Brain microvascular endothelial cell (primary cell): ENCODE measurements around the gene TMEM167B.

Source experiments
- DNase-seq: peaks from one replicate; pipeline ENCODE4 v3.0.0-alpha.2; 2020
- H3K27ac ChIP-seq: fragments of 250-450 bp; sonication (Bioruptor Pico); 2 replicates; pipeline ENCODE4 v1.5.1; 2020; ENCODE audit warnings: mild to moderate bottlenecking, moderate library complexity
- H3K27me3 ChIP-seq: fragments of 250-450 bp; sonication (Bioruptor Pico); replicated peaks from 2 replicates; pipeline ENCODE4 v1.5.1; 2020; ENCODE audit warnings: mild to moderate bottlenecking
- H3K36me3 ChIP-seq: fragments of 250-450 bp; sonication (Bioruptor Pico); replicated peaks from 2 replicates; pipeline ENCODE4 v1.5.1; 2020; ENCODE audit warnings: mild to moderate bottlenecking
- H3K4me3 ChIP-seq: 2 replicates; pipeline ENCODE4 v1.5.1; 2011; ENCODE audit warnings: low read depth, mild to moderate bottlenecking, control low read depth, low read length, moderate library complexity
- in situ Hi-C: cut with HindIII; loops from 2 replicates; pipeline ENCODE4 v1.10.0; 2017; ENCODE audit warnings: low sequenced_read_pairs, low pct_ligation_motif_present
- TF ChIP-seq, protein P1 (sequence below): IDR thresholded peaks from 2 replicates; pipeline ENCODE4 v1.5.1; 2011; ENCODE audit warnings: low read depth, mild to moderate bottlenecking, moderate library complexity, low read length, control low read depth, inconsistent platforms; ENCODE audit errors: missing control alignments

TMEM167B gene

DNA sequence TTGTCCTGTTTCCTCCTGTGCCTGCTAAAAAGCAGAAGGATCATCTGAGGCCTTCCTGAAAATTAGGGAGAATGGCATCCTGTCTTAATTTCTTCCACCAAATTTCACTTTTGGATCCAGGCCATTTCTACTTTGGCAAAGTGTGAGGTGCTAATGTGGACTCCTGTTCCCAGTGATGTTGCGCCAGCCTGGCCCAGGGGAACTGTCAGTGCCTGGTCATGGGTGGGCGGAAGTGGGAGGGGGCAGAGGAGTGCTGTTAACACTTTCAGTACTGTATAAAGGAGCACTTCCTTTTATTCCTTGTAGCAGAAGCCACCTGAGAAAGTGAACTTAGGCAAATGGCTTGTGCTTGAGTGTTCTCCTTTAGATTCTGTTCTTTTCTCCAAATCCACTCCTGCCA, 43.3 kb downstream of the TMEM167B start:
- TF ChIP-seq, protein P1, sequence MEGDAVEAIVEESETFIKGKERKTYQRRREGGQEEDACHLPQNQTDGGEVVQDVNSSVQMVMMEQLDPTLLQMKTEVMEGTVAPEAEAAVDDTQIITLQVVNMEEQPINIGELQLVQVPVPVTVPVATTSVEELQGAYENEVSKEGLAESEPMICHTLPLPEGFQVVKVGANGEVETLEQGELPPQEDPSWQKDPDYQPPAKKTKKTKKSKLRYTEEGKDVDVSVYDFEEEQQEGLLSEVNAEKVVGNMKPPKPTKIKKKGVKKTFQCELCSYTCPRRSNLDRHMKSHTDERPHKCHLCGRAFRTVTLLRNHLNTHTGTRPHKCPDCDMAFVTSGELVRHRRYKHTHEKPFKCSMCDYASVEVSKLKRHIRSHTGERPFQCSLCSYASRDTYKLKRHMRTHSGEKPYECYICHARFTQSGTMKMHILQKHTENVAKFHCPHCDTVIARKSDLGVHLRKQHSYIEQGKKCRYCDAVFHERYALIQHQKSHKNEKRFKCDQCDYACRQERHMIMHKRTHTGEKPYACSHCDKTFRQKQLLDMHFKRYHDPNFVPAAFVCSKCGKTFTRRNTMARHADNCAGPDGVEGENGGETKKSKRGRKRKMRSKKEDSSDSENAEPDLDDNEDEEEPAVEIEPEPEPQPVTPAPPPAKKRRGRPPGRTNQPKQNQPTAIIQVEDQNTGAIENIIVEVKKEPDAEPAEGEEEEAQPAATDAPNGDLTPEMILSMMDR: no peak
- H3K27ac ChIP-seq: no peak overlapping the region
- no peaks in the 10 kb centered on the region for H3K27me3 ChIP-seq
- no peaks in the 10 kb centered on the region for H3K36me3 ChIP-seq
- H3K4me3 ChIP-seq: no peak overlapping the region
- DNase-seq: no peak
- in situ Hi-C loops: no loop called here

DNA sequence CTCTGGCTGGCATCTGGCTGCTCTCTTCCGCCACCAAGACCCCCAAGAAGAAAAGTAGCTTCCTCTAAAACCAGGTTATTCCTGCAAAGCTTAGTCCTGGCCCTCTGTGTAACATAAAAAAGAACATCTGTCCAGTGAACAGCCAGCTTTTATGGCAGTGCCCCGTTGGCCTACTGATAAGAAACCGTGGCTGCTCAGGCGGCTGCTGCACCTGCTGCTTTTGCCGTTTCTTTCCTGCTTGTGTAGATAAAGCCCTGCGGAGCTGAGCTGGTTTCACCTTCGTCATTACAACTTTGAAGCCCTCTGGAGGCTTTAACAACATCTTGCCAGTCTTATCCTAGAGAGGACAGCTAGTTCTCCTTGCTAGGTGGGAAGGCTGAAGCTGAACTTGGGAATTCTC, 43.9 kb downstream of the TMEM167B start:
- Histone ChIP-seq H3K4me3 (no peak overlapping the region), H3K27ac (no peak overlapping the region), H3K27me3 (no peaks in the 10 kb centered on the region), H3K36me3 (no peaks in the 10 kb centered on the region)
- in situ Hi-C loops: no loop called here
- no peak for DNase-seq
- TF ChIP-seq, protein P1: no peak

DNA sequence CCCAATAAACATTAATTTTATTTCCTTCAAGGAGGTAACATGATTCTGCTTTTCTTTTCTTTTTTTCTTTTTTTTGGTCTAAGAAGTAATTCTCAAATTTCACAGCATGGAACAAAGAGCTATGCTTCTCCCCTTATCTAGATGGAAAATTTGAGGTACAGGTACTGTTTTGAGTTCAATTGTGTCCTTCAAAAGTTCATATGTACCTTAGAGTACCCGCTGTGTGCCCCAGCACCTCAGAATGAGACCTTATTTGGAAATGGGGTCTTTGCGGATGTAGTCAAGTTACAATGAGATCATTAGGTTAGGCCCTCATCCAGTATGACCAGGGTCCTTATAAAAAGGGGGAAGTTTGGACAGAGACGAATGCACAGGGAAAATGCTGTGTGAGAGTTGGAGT, 45.4 kb downstream of the TMEM167B start:
- DNase-seq: no peak
- TF ChIP-seq, protein P1: no peak
- Histone ChIP-seq H3K4me3 (no peak overlapping the region), H3K27me3 (no peaks in the 10 kb centered on the region), H3K27ac (no peak overlapping the region), H3K36me3 (no peaks in the 10 kb centered on the region)
- in situ Hi-C loops: no loop called here

DNA sequence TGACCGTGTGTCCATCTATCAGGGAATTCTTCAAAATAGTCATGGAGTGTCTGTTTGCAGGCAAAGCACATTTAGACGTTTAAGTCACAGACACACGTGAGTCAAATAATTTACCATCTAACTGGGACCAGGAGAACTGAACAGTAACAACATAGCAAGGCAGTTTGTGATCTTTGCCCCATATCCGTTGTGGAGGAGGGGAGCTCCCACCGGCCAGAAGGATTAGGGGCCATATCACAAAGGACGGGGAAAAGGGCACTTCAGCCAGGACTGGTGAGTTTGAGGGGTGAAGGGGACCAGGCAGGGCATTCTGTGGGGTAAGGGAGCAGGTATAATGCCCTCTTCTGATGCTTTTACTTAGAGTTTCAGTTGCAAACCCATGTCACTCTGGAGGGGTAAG, 46.2 kb downstream of the TMEM167B start:
- TF ChIP-seq, protein P1: no peak
- in situ Hi-C loops: no loop called here
- Histone ChIP-seq H3K27ac (no peak overlapping the region), H3K4me3 (no peak overlapping the region), H3K36me3 (no peaks in the 10 kb centered on the region), H3K27me3 (no peaks in the 10 kb centered on the region)
- no peak for DNase-seq

DNA sequence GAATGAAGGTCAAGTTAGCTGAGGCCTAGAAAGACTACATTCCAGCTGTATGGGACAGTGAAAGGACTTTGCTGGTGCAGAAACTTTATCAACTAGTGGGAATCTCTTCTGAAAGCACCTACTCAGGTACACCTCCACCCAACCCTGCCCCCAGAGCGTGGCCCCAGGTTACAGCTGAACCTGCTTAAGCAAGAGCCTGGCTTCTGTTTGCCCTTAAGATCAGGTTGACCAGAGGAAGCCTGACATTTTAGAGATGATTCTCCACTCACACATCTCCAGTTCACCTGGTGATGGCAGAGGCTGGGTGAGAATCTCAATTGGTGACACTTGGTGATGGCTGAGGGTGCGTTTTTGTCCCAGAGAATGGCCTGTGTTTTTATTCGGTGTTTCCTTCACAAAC, 47.4 kb downstream of the TMEM167B start:
- Histone ChIP-seq H3K4me3 (no peak overlapping the region), H3K36me3 (no peaks in the 10 kb centered on the region), H3K27ac (no peak overlapping the region), H3K27me3 (no peaks in the 10 kb centered on the region)
- in situ Hi-C loops: no loop called here
- no peak for DNase-seq
- TF ChIP-seq, protein P1: no peak

DNA sequence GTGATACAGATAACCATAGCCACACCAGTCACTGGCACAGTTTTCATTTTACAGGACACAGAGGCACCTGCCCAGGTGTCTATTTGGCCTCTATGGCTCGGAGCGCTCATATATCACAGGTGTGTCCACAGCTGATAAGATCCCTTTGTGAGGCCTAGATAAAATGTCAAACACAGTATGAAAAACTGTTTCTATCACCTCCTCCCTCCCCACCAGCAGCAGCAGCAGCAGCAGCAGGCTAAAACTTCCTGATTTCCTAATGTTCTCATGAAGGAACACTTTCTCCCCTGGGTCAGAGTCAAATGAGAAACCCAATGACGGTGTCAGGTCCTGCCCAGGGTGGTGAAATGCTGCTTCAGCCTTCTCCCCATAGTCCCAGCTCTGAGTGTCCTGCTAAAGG, 47.8 kb downstream of the TMEM167B start:
- no peaks in the 10 kb centered on the region for H3K36me3 ChIP-seq
- DNase-seq: no peak
- no peaks in the 10 kb centered on the region for H3K27me3 ChIP-seq
- H3K4me3 ChIP-seq: no peak overlapping the region
- in situ Hi-C loops: no loop called here
- no peak overlapping the region for H3K27ac ChIP-seq
- TF ChIP-seq, protein P1: no peak
